Prostate gland (tissue), 2 donors: ENCODE results near the gene GFPT2. TPM values are rescaled to one million over a fixed set of nuclear protein-coding genes. Genes with fewer than 3 reads are reported as not detected.

ENCODE experiments used
- DNase-seq: peaks from one replicate; pipeline ENCODE4 v3.0.0-alpha.2; 2019; ENCODE audit warnings: low spot score
- H3K27ac ChIP-seq, 2 donors: fragments of 200-600 bp; sonication (generic); 2 replicates each; pipeline ENCODE4 v1.5.1; 2017 to 2019
- H3K27me3 ChIP-seq: fragments of 200-600 bp; sonication (generic); replicated peaks from 2 replicates; pipeline ENCODE4 v1.5.1; 2019; ENCODE audit not compliant: insufficient read depth
- H3K36me3 ChIP-seq, 2 donors: fragments of 200-600 bp; sonication (generic); 1 replicate in 1 of 2; 2 replicates in 1 of 2; pipeline versions ENCODE4 v1.5.1 to v1.8.1; 2017 to 2019
- H3K4me1 ChIP-seq: fragments of 200-600 bp; sonication (generic); replicated peaks from 2 replicates; pipeline ENCODE4 v1.5.1; 2019
- H3K4me3 ChIP-seq, 2 donors: fragments of 200-600 bp; sonication (generic); 2 replicates each; pipeline ENCODE4 v1.5.1; 2017 to 2019
- H3K9me3 ChIP-seq: fragments of 200-600 bp; sonication (generic); 2 replicates; pipeline ENCODE4 v1.5.1; 2017
- POLR2A ChIP-seq: fragments of 450-650 bp; IDR thresholded peaks from one replicate; pipeline ENCODE4 v1.6.1; 2016; ENCODE audit warnings: antibody characterized with exemption, mild to moderate bottlenecking
- POLR2AphosphoS5 ChIP-seq: sonication (generic); formaldehyde crosslinking; IDR thresholded peaks from one replicate; pipeline ENCODE4 v1.6.1; 2017; ENCODE audit warnings: antibody characterized with exemption
- WGBS: methylation state at CpG from one replicate; pipeline ENCODE4 v1.1.5; 2018; 5-methylcytosine and 5-hydroxymethylcytosine counted together
- intact Hi-C: fragments of 100-400 bp; cut with DNase I; formaldehyde crosslinking; loops from one replicate; pipeline ENCODE4 v1.14.2; 2022
- total RNA-seq, 2 donors: library from RNA; depleted of rRNA; stranded (reverse); fragments of >200 nt; gene quantifications; one replicate each; pipeline ENCODE4 v1.1.0, GENCODE V29; 2016
- TF ChIP-seq, protein P1 (sequence below), 4 experiments: fragments of 200-600 bp in 2 of 4; fragments of 450-650 bp in 2 of 4; sonication (generic) in 2 of 4; IDR thresholded peaks; 1 replicate in 3 of 4; 2 replicates in 1 of 4; pipeline ENCODE4 v1.5.1; 2016 to 2019; ENCODE audit warnings: antibody characterized with exemption in 4 of 4, mild to moderate bottlenecking in 2 of 4, moderate library complexity in 2 of 4

The GFPT2 gene
- total RNA-seq, 2 donors from 2014 or later, result 3.2 to 14.0 TPM

DNA sequence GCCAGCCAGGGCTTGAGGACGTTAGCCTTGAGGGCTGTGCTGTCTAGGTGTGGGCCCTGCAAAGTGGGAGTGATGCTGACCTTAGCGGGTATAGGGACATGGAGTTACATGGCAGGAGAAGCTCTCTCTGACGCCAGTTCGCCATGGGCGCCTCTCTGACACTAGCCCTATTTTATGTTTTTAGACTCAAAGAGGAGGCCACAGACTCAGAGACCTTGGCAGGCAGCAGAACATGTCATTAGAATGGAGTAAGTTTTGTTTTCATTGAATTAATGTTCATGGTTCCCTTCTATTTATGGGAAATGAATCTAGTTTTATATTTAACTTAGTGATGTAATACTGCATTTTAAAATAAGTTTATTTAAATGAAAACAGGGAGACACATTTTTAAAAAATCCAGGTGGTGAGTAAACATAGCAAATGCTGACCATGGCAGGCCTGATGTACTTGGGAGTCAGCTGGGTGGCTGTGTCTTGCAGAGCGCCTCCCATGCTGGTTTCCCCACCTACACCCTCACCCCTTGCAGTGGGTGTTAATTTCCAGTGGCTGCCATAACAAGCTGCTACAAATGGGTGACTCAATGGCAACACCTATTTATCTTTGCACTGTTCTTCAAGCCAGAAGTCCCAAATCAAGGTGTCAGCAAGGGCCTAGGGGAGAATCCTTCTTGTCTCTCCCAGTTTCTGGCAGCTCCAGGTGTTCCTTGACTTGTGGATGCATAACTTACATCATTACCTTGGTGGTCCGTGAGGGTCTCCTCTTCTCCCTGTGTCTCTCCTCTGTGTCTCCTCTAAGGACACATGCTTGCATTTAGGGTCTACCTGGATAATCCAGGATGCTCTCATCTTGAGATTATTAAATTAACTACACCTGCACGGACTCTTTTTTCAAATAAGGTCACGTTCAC lies 25.6 kb upstream of the GFPT2 start:
- Histone ChIP-seq H3K4me1 (no peaks in the 10 kb centered on the region), H3K27ac (no peak overlapping the region), H3K27me3 (no peaks in the 10 kb centered on the region), H3K9me3 (no peaks in the 10 kb centered on the region), H3K36me3 (no peaks in the 10 kb centered on the region), H3K4me3 (no peak overlapping the region)
- intact Hi-C loops, result no loop called here
- WGBS, result 90% methylated on average over 9 of the region's 9 CpGs
- TF ChIP-seq, protein P1, sequence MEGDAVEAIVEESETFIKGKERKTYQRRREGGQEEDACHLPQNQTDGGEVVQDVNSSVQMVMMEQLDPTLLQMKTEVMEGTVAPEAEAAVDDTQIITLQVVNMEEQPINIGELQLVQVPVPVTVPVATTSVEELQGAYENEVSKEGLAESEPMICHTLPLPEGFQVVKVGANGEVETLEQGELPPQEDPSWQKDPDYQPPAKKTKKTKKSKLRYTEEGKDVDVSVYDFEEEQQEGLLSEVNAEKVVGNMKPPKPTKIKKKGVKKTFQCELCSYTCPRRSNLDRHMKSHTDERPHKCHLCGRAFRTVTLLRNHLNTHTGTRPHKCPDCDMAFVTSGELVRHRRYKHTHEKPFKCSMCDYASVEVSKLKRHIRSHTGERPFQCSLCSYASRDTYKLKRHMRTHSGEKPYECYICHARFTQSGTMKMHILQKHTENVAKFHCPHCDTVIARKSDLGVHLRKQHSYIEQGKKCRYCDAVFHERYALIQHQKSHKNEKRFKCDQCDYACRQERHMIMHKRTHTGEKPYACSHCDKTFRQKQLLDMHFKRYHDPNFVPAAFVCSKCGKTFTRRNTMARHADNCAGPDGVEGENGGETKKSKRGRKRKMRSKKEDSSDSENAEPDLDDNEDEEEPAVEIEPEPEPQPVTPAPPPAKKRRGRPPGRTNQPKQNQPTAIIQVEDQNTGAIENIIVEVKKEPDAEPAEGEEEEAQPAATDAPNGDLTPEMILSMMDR (IDR thresholded peaks at IDR 0.05), result no peak
- TF ChIP-seq POLR2A (no peak), POLR2AphosphoS5 (no peak)
- DNase-seq, result no peak

DNA sequence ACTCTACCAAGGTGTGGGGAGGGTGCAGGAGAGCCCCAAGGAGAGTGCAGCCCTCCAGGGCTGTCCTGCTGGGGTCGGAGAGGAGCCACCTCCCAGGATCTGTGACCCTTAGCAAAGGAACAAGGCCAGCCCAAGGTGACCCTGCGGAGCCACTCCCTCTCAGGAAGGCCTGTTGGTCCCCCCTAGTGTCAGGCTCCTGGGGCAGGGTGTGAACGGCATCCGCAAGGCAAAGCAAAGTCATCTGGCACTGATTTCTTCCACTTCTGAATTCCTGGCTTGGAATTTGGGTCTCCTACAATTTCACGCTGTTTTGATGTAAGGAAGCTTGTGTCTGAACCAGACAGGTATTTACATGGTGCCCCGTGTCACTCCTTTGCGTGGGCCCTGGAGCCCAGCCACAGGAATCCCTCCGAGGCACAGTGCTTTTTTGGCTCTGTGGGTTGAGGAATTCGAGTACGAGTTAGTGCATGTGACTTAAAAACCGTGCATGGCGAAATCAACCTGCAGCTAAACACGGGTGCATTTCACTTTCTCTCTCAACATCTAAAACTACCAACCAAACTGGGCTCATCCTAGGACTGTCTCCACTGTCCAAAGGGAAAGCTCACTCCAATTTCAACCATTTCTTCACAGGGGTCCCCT lies 24.5 kb upstream of the GFPT2 start:
- TF ChIP-seq POLR2A (no peak), POLR2AphosphoS5 (no peak)
- TF ChIP-seq, protein P1 (IDR thresholded peaks at IDR 0.05), result no peak
- Histone ChIP-seq H3K4me3 (no peak overlapping the region), H3K9me3 (no peaks in the 10 kb centered on the region), H3K27me3 (no peaks in the 10 kb centered on the region), H3K36me3 (no peaks in the 10 kb centered on the region), H3K27ac (no peak overlapping the region), H3K4me1 (no peaks in the 10 kb centered on the region)
- intact Hi-C loops, result no loop called here
- WGBS, result 43% methylated on average over 13 of the region's 13 CpGs
- no peak for DNase-seq

DNA sequence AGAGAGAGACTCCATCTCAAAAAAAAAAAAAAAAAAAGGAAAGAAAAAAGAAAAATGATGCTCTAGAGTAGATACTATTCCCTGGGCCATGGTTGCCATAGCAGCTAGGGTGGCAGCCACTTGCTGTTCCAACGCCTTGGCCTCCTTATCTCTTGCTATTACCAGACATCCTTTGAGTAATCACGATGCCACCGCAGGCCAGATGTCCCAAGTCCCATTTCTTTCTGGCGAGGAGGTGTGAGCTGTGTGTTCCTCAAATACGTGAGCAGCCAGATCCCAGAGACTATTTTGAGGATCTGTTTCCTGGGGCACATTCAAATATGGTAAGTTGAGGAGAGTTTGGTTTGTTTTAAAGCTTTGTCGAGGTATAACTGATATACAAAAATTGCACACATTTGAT lies 23.4 kb upstream of the GFPT2 start:
- Histone ChIP-seq H3K27ac (no peak overlapping the region), H3K36me3 (no peaks in the 10 kb centered on the region), H3K4me3 (no peak overlapping the region), H3K27me3 (no peaks in the 10 kb centered on the region), H3K9me3 (no peaks in the 10 kb centered on the region), H3K4me1 (no peaks in the 10 kb centered on the region)
- no peak for DNase-seq
- TF ChIP-seq POLR2AphosphoS5 (no peak), POLR2A (no peak)
- TF ChIP-seq, protein P1 (IDR thresholded peaks at IDR 0.05), result no peak
- intact Hi-C loops, result no loop called here
- WGBS, result 80% methylated on average over 6 of the region's 6 CpGs

- H3K27me3 ChIP-seq, result no peaks in the 10 kb centered on the region
- no peak overlapping the region for H3K4me3 ChIP-seq
- no peaks in the 10 kb centered on the region for H3K36me3 ChIP-seq
- H3K4me1 ChIP-seq, result no peaks in the 10 kb centered on the region
- WGBS, result 78% methylated on average over 8 of the region's 8 CpGs
- intact Hi-C loops, result no loop called here
- H3K9me3 ChIP-seq, result no peaks in the 10 kb centered on the region
- no peak for DNase-seq
- TF ChIP-seq POLR2AphosphoS5 (no peak), POLR2A (no peak)
- TF ChIP-seq, protein P1 (IDR thresholded peaks at IDR 0.05), result no peak
- H3K27ac ChIP-seq, result no peak overlapping the region
These were observed 22.8 kb upstream of the GFPT2 start for GRCh38 chr5:180375955-180376354.
